ENCODE measurements around the gene CLPTM1. TPM values are rescaled to one million over a fixed set of nuclear protein-coding genes. Genes with fewer than 3 reads are reported as not detected.
"Not testable (repeated sequence)": the region's sequence is repeated elsewhere in the genome, so short reads cannot be mapped to it uniquely, and the experiment has no call there.

CLPTM1 gene
- total and polyA plus RNA-seq, 10 donors: 44.9 to 97.6 (median 78.7) TPM

DNA sequence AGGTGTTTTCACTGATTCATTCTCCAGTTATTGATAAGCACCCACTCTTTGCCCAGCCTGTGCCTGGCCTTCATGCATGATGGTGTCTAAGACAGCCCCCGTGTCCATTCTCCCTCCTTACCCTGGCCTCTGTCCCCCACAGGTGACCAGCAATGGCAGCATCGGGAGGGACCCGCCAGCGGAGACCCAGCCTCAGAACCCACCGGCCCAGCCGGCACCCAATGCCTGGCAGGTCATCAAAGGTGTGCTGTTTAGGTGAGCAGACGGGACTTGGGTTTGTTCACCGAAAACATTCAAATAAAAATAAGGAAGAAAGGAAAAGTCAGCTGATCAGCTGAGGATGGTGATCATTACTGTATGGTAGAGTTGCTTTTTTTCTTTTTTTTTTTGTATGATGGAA is 6.6 kb downstream of the CLPTM1 start:
- Histone ChIP-seq H3K27ac (peak overlapping the region in 6 of 8 donors; percentile 52 to 84 (median 70)), H3K4me1 (peaks cover 18 to 59% (median 50%) of the 10 kb centered on the region in 6 donors), H3K27me3 (replicated peaks in 1 of 7) (no peaks in the 10 kb centered on the region), H3K4me3 (no peak overlapping the region), H3K9me3 (no peaks in the 10 kb centered on the region), H3K36me3 (peaks cover 2 to 86% (median 52%) of the 10 kb centered on the region in 6 donors)
- peak in 1 of 3 donors; percentile 26 for TF ChIP-seq POLR2AphosphoS5 (IDR thresholded peaks at IDR 0.05)
- no peak for TF ChIP-seq POLR2A (IDR thresholded peaks at IDR 0.05)
- DNase-seq: no peak
- intact Hi-C loops (cut with DNase I; ENCODE audit: low total_unique reads): no loop called here
- WGBS, 5 donors: 91 to 98% (median 92%) methylated on average over 8 of the region's 8 CpGs

DNA sequence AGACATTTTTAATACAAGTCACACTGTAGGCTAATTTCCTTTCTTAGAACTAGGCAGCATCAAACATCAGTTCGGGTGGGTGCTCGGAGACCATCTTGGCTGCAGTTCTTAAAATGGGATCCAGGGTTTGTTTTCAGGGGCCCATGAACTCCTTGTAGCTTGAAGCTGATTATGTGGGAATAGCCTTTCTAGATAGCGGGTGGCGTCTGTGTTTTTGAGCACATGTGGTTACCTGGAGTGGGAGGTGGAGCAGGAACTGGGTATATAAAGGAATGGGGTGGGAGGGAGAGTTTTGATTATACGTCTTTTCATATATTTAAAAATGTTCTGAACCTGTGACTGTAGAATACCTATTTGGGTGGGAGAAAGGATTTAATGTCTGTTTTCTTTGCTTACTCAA is 12.9 kb downstream of the CLPTM1 start:
- WGBS, 5 donors: 90 to 99% (median 95%) methylated on average over 5 of the region's 5 CpGs
- Histone ChIP-seq H3K4me1 (peaks cover 0 to 12% (median 0%) of the 10 kb centered on the region in 6 donors), H3K4me3 (no peak overlapping the region), H3K9me3 (no peaks in the 10 kb centered on the region), H3K27ac (no peak overlapping the region), H3K27me3 (replicated peaks in 1 of 7) (no peaks in the 10 kb centered on the region), H3K36me3 (peaks cover 2 to 100% (median 59%) of the 10 kb centered on the region in 6 donors)
- TF ChIP-seq, protein P1, sequence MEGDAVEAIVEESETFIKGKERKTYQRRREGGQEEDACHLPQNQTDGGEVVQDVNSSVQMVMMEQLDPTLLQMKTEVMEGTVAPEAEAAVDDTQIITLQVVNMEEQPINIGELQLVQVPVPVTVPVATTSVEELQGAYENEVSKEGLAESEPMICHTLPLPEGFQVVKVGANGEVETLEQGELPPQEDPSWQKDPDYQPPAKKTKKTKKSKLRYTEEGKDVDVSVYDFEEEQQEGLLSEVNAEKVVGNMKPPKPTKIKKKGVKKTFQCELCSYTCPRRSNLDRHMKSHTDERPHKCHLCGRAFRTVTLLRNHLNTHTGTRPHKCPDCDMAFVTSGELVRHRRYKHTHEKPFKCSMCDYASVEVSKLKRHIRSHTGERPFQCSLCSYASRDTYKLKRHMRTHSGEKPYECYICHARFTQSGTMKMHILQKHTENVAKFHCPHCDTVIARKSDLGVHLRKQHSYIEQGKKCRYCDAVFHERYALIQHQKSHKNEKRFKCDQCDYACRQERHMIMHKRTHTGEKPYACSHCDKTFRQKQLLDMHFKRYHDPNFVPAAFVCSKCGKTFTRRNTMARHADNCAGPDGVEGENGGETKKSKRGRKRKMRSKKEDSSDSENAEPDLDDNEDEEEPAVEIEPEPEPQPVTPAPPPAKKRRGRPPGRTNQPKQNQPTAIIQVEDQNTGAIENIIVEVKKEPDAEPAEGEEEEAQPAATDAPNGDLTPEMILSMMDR (IDR thresholded peaks at IDR 0.05 in 8 of 11, conservative IDR thresholded peaks at IDR 0.05 in 3 of 11): no peak
- TF ChIP-seq POLR2A (IDR thresholded peaks at IDR 0.05) (no peak), POLR2AphosphoS5 (IDR thresholded peaks at IDR 0.05) (no peak)
- no peak for DNase-seq
- intact Hi-C loops (cut with DNase I; ENCODE audit: low total_unique reads): no loop called here

DNA sequence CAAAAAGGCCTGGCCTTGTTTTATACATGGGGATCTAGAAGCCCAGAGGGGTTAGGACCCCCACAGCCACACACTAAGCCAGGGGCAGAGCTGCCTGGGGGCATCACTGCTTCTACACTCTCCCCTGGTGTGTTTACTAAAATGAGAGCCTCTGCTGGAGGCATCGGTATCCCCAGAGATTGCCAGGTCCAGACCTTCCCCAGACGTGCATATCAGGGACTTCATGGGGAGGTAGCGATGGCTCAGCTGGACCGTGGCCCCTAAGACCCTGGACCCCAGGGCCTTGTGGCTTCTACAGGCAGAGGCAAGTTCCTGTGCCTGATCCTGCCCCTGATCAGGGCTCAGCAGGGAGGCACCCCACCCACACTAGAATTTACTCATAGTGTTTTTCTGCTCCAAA is 13.5 kb downstream of the CLPTM1 start:
- WGBS, 5 donors: 86 to 94% (median 91%) methylated on average over 4 of the region's 4 CpGs
- Histone ChIP-seq H3K27me3 (replicated peaks in 1 of 7) (no peaks in the 10 kb centered on the region), H3K4me3 (no peak overlapping the region), H3K4me1 (peaks cover 0 to 16% (median 2%) of the 10 kb centered on the region in 6 donors), H3K36me3 (peaks cover 0 to 100% (median 60%) of the 10 kb centered on the region in 6 donors), H3K9me3 (no peaks in the 10 kb centered on the region), H3K27ac (no peak overlapping the region)
- DNase-seq: no peak
- TF ChIP-seq POLR2A (IDR thresholded peaks at IDR 0.05) (no peak), POLR2AphosphoS5 (IDR thresholded peaks at IDR 0.05) (no peak)
- TF ChIP-seq, protein P1 (IDR thresholded peaks at IDR 0.05 in 8 of 11, conservative IDR thresholded peaks at IDR 0.05 in 3 of 11): no peak
- intact Hi-C loops (cut with DNase I; ENCODE audit: low total_unique reads): no loop called here

DNA sequence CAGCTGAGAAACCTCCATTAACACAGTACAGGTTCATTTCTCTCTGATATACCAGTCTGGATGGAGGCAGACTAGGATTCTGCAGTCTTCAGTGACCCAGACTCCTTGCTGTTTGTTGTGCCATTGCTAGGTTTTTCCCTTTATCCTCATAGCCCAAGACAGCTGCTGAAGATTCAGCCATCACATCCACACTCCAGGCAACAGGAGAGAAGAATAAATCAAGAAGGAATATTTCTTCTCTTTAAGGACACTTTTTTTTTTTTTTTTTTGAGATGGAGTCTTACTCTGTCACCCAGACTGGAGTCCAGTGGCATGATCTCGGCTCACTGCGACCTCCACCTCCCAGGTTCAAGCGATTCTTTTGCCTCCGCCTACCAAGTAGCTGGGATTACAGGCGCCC is 14.3 kb downstream of the CLPTM1 start:
- DNase-seq: no peak
- 95 to 100% (median 97%) methylated on average over 5 of the region's 5 CpGs for WGBS, 5 donors
- TF ChIP-seq, protein P1 (IDR thresholded peaks at IDR 0.05 in 8 of 11, conservative IDR thresholded peaks at IDR 0.05 in 3 of 11): no peak
- TF ChIP-seq POLR2A (IDR thresholded peaks at IDR 0.05) (no peak), POLR2AphosphoS5 (IDR thresholded peaks at IDR 0.05) (no peak)
- H3K4me3 ChIP-seq: no peak overlapping the region
- no peak overlapping the region for H3K27ac ChIP-seq
- no peaks in the 10 kb centered on the region for H3K27me3 ChIP-seq (replicated peaks in 1 of 7)
- intact Hi-C loops (cut with DNase I; ENCODE audit: low total_unique reads): no loop called here
- no peaks in the 10 kb centered on the region for H3K9me3 ChIP-seq
- peaks cover 0 to 16% (median 2%) of the 10 kb centered on the region in 6 donors for H3K4me1 ChIP-seq
- peaks cover 0 to 100% (median 60%) of the 10 kb centered on the region in 6 donors for H3K36me3 ChIP-seq

DNA sequence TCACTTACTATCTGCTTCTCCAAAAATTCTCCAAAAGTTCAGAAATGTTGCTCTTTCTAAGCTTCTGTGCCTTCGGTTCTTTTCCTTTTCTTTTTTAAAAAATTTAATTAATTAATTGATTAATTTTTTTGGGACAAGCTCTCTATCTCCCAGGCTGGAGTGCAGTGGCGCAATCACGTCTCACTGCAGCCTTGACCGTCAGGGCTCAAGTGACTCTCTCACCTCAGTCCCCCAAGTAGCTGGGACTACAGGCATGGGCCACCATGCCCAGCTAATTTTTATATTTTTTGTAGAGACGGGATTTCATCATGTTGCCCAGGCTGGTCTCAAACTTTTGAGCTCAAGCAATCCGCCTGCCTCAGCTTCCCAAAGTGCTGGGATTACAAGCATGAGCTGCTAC is 16.3 kb downstream of the CLPTM1 start:
- H3K27ac ChIP-seq; H3K4me3 ChIP-seq; H3K9me3 ChIP-seq; H3K27me3 ChIP-seq (replicated peaks in 1 of 7); DNase-seq; intact Hi-C loops (cut with DNase I; ENCODE audit: low total_unique reads): not testable (repeated sequence)
- 86 to 96% (median 90%) methylated on average over 6 of the region's 6 CpGs for WGBS, 5 donors
- H3K36me3 ChIP-seq: peaks cover 3 to 100% (median 62%) of the 10 kb centered on the region in 6 donors
- H3K4me1 ChIP-seq: peaks cover 0 to 16% (median 2%) of the 10 kb centered on the region in 6 donors

All from spleen (tissue), 11 donors.